Measurements from ENCODE around the gene NBAS.
"Not testable (repeated sequence)": the region's sequence is repeated elsewhere in the genome, so short reads cannot be mapped to it uniquely, and the experiment has no call there.

The NBAS gene

DNA sequence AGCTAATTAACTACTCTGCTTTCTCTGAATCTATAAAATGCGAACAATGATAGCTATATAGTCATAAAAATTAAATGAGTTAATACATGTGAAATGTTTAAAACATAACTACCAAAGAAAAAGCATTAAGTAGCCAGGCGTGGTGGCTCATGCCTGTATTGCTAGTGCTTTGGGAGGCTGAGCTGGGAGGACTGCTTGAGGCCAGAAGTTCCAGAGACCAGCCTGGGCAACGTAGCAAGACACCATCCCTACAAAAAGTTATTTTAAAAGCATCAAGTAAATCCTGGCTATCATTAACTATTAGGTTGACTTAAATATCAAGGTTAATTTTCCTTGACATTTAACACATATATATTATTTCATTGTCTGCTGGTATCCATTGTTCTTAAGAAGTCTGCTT lies 152.4 kb downstream of the NBAS start:
- POLR2A ChIA-PET = no interaction called here
- CTCF ChIA-PET = interaction anchor here (1.0 kb wide), 1 partner anchor 14 kb away, joined by 4 read pairs; no protein-coding TSS in a partner anchor
- TF ChIP-seq, protein P1, sequence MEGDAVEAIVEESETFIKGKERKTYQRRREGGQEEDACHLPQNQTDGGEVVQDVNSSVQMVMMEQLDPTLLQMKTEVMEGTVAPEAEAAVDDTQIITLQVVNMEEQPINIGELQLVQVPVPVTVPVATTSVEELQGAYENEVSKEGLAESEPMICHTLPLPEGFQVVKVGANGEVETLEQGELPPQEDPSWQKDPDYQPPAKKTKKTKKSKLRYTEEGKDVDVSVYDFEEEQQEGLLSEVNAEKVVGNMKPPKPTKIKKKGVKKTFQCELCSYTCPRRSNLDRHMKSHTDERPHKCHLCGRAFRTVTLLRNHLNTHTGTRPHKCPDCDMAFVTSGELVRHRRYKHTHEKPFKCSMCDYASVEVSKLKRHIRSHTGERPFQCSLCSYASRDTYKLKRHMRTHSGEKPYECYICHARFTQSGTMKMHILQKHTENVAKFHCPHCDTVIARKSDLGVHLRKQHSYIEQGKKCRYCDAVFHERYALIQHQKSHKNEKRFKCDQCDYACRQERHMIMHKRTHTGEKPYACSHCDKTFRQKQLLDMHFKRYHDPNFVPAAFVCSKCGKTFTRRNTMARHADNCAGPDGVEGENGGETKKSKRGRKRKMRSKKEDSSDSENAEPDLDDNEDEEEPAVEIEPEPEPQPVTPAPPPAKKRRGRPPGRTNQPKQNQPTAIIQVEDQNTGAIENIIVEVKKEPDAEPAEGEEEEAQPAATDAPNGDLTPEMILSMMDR (IDR thresholded peaks at IDR 0.05; ENCODE audit: control extremely low read depth, extremely low read depth, low read depth, missing control alignments) = no peak
- no peak for DNase-seq (ENCODE audit: extremely low spot score)

GRCh38 chr2:15407666-15408065 lies 153.5 kb downstream of the NBAS start:
- TF ChIP-seq, protein P1 (IDR thresholded peaks at IDR 0.05; ENCODE audit: control extremely low read depth, extremely low read depth, low read depth, missing control alignments) = no peak
- CTCF ChIA-PET = interaction anchor here (1.3 to 1.5 kb wide), 2 partner anchors 9 to 10 kb away, joined by 3 to 4 read pairs; no protein-coding TSS in a partner anchor
- POLR2A ChIA-PET = no interaction called here
- no peak for DNase-seq (ENCODE audit: extremely low spot score)

DNA sequence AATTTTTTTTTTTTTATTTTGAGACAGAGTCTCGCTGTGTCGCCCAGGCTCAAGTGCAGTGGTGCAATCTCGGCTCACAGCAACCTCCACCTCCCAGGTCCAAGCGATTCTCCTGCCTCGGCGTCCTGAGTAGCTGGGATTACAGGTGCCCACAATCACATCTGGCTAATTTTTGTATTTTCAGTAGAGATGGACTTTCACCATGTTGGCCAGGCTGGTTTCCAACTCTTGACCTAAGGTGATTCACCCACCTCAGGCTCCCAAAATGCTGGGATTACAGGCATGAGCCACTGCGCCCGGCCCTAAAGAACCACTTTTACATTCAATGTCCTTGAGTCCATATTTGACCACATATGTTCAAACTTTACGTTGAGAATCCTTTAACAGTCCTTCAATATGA lies 156.6 kb downstream of the NBAS start:
- CTCF ChIA-PET, POLR2A ChIA-PET: not testable (repeated sequence)

GRCh38 chr2:15400240-15400826 lies 160.8 kb downstream of the NBAS start:
- CTCF ChIA-PET = no interaction called here
- POLR2A ChIA-PET = no interaction called here
- TF ChIP-seq, protein P1 (IDR thresholded peaks at IDR 0.05; ENCODE audit: control extremely low read depth, extremely low read depth, low read depth, missing control alignments) = no peak

More for the DNA sequence above, 156.6 kb downstream of the NBAS start:
- DNase-seq (ENCODE audit: extremely low spot score) = not testable (repeated sequence)

GRCh38 chr2:15399241-15399640 lies 161.9 kb downstream of the NBAS start:
- POLR2A ChIA-PET = no interaction called here
- no peak for DNase-seq (ENCODE audit: extremely low spot score)
- TF ChIP-seq, protein P1 (IDR thresholded peaks at IDR 0.05; ENCODE audit: control extremely low read depth, extremely low read depth, low read depth, missing control alignments) = no peak
- CTCF ChIA-PET = interaction anchor here (1.4 kb wide), 1 partner anchor 17 kb away, joined by 4 read pairs; no protein-coding TSS in a partner anchor

More at GRCh38 chr2:15400240-15400826, 160.8 kb downstream of the NBAS start:
- DNase-seq (ENCODE audit: extremely low spot score) = no peak

DNA sequence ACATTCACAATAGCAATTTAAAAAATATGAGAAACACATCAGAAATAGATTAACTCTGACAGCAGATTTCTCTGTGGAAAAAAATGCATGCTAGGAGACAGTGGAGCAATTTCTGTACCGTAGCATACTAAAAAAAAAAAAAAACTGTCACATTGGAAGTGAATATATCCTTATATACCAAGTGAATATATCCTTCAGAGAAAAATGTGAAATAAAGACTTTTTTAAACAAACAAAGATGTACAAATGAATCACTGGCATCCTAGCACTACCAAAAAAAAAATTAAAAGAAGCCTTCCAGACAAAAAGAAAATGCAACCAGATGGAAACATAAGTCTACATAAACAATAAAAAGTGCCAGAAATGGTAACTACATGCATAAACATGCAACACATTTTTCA lies 169.4 kb downstream of the NBAS start:
- DNase-seq (ENCODE audit: extremely low spot score) = no peak
- CTCF ChIA-PET = no interaction called here
- POLR2A ChIA-PET = no interaction called here
- TF ChIP-seq, protein P1 (IDR thresholded peaks at IDR 0.05; ENCODE audit: control extremely low read depth, extremely low read depth, low read depth, missing control alignments) = no peak

GRCh38 chr2:15389895-15390294 lies 171.2 kb downstream of the NBAS start:
- ChIA-PET CTCF (no interaction called here), POLR2A (no interaction called here)
- TF ChIP-seq, protein P1 (IDR thresholded peaks at IDR 0.05; ENCODE audit: control extremely low read depth, extremely low read depth, low read depth, missing control alignments) = no peak
- DNase-seq (ENCODE audit: extremely low spot score) = no peak

Measured in GM10248 (cell line).